PC-3 (cell line): ENCODE results near the gene LGI1. TPM values are rescaled to one million over a fixed set of nuclear protein-coding genes. Genes with fewer than 3 reads are reported as not detected.

ENCODE experiments used
- ATAC-seq: fragments of 200-7000 bp; cut with Tn5 transposase; 2 replicates; pipeline ENCODE4 v1.9.1; 2020; ENCODE audit warnings: mild to moderate bottlenecking, moderate library complexity
- BruUV-seq: library from RNA; stranded (reverse); fragments of 400-500 nt; replicated peaks from 2 replicates; lab custom pipeline; 2021; lab: Mats Ljungman, UMichigan
- CTCF ChIA-PET: fragments of 300-600 bp; sonication (Branson Sonifier 250); formaldehyde crosslinking; loops from one replicate; lab custom pipeline; 2022; ENCODE audit warnings: antibody characterized with exemption; lab: Charles Lee
- POLR2A ChIA-PET: fragments of 300-600 bp; sonication (Branson Sonifier 250); formaldehyde crosslinking; loops from one replicate; lab custom pipeline; 2022; ENCODE audit warnings: antibody characterized with exemption; ENCODE audit not compliant: unreplicated experiment; lab: Charles Lee
- DNase-seq: peaks from one replicate; pipeline ENCODE4 v3.0.0-alpha.2; 2015
- H2AFZ ChIP-seq: fragments of 300-600 bp; sonication (generic); 2 replicates; pipeline ENCODE4 v1.6.0; 2016; ENCODE audit warnings: antibody characterized with exemption, low read length
- H3F3A ChIP-seq: fragments of 300-600 bp; sonication (generic); one replicate; pipeline ENCODE4 v1.6.0; 2017; ENCODE audit warnings: antibody characterized with exemption, low read length, control low read depth, mild to moderate bottlenecking; ENCODE audit not compliant: unreplicated experiment
- H3K27ac ChIP-seq: fragments of 300-600 bp; sonication (generic); 2 replicates; pipeline ENCODE4 v1.5.1; 2016; ENCODE audit warnings: mild to moderate bottlenecking, low read length
- H3K27me3 ChIP-seq: fragments of 300-600 bp; sonication (generic); 2 replicates; pipeline ENCODE4 v1.6.1; 2016; ENCODE audit warnings: low read length, mixed read lengths
- H3K36me3 ChIP-seq: fragments of 300-600 bp; sonication (generic); 2 replicates; pipeline ENCODE4 v1.6.1; 2016; ENCODE audit warnings: low read depth, mixed run types, low read length, mixed read lengths
- H3K4me1 ChIP-seq: fragments of 300-600 bp; sonication (generic); 2 replicates; pipeline ENCODE4 v1.5.1; 2016; ENCODE audit warnings: low read length; ENCODE audit not compliant: insufficient read depth
- H3K4me2 ChIP-seq: fragments of 300-600 bp; sonication (generic); 2 replicates; pipeline ENCODE4 v1.6.0; 2016; ENCODE audit warnings: low read length
- H3K4me3 ChIP-seq: fragments of 300-600 bp; sonication (generic); 2 replicates; pipeline ENCODE4 v1.5.1; 2016; ENCODE audit warnings: mild to moderate bottlenecking, low read length, mixed read lengths
- H3K79me2 ChIP-seq: fragments of 300-600 bp; sonication (generic); 2 replicates; pipeline ENCODE4 v1.6.1; 2017; ENCODE audit warnings: low read length, mixed read lengths
- H3K9ac ChIP-seq: fragments of 300-600 bp; sonication (generic); 2 replicates; pipeline ENCODE4 v1.6.0; 2016; ENCODE audit warnings: mild to moderate bottlenecking, low read length
- H3K9me2 ChIP-seq: fragments of 300-600 bp; sonication (generic); replicated peaks from 2 replicates; pipeline ENCODE4 v1.6.1; 2016; ENCODE audit warnings: mixed run types, low read length, mixed read lengths
- H3K9me3 ChIP-seq: fragments of 300-600 bp; sonication (generic); 2 replicates; pipeline ENCODE4 v1.6.1; 2016; ENCODE audit warnings: low read length, mixed read lengths
- H4K20me1 ChIP-seq: fragments of 300-600 bp; sonication (generic); 2 replicates; pipeline ENCODE4 v1.6.1; 2016; ENCODE audit warnings: low read length, mixed read lengths
- CTCF ChIP-seq: fragments of 300-600 bp; sonication (generic); conservative IDR thresholded peaks from 2 replicates; pipeline ENCODE4 v1.5.1; 2017; ENCODE audit warnings: antibody characterized with exemption, low read depth, mild to moderate bottlenecking, low read length
- EZH2 ChIP-seq: fragments of 300-600 bp; sonication (generic); IDR thresholded peaks from one replicate; pipeline ENCODE4 v1.6.1; 2017; ENCODE audit warnings: antibody characterized with exemption, mild to moderate bottlenecking, low read length; ENCODE audit not compliant: unreplicated experiment
- EZH2phosphoT487 ChIP-seq: fragments of 300-600 bp; sonication (generic); IDR thresholded peaks from 2 replicates; pipeline ENCODE4 v1.6.1; 2018; ENCODE audit warnings: mild to moderate bottlenecking, antibody characterized with exemption, low read length, borderline replicate concordance
- intact Hi-C: fragments of 100-400 bp; cut with micrococcal nuclease; formaldehyde crosslinking; loops from 2 replicates; pipeline ENCODE4 v1.9.0; 2023
- total RNA-seq: library from RNA; depleted of rRNA; stranded (reverse); fragments of >200 nt; gene quantifications from 2 replicates; pipeline ENCODE4 v1.2.3, GENCODE V29; 2014

The LGI1 gene
- total RNA-seq, 1 experiment from 2014 or later, result not detected

- DNase-seq, result no peak
- Histone ChIP-seq H3K27me3 (0 out of 2 replicates have a peak, but pooled peaks cover 6% of the 10 kb centered on the region), H3K36me3 (no peaks in the 10 kb centered on the region), H3K4me1 (no peaks in the 10 kb centered on the region), H3K9me3 (no peaks in the 10 kb centered on the region), H3K27ac (no peak overlapping the region), H2AFZ (no peak overlapping the region), H3K9me2 (no peaks in the 10 kb centered on the region), H3K4me2 (no peak overlapping the region), H3F3A (no peaks in the 10 kb centered on the region), H3K9ac (no peak overlapping the region), H3K4me3 (no peak overlapping the region), H3K79me2 (no peaks in the 10 kb centered on the region), H4K20me1 (no peaks in the 10 kb centered on the region)
- BruUV-seq, result no TSS peak
- ATAC-seq, result no peak
- ChIA-PET CTCF (no interaction called here), POLR2A (no interaction called here)
- intact Hi-C loops, result no loop called here
- TF ChIP-seq CTCF (no peak), EZH2phosphoT487 (no peak), EZH2 (no peak)
These were observed 49.6 kb downstream of the LGI1 start for GRCh38 chr10:93807371-93807770.

GRCh38 chr10:93812659-93813338, 55.1 kb downstream of the LGI1 start:
- intact Hi-C loops, result loop anchor here (10.0 kb wide), 1 partner anchor 268 kb away; no protein-coding TSS in a partner anchor
- Histone ChIP-seq H4K20me1 (no peaks in the 10 kb centered on the region), H3K27ac (no peak overlapping the region), H3K79me2 (no peaks in the 10 kb centered on the region), H3K9me3 (no peaks in the 10 kb centered on the region), H3K9me2 (no peaks in the 10 kb centered on the region), H2AFZ (0 out of 2 replicates have a peak overlapping the region, but pooled peaks have one; percentile 51), H3K4me2 (no peak overlapping the region), H3K36me3 (no peaks in the 10 kb centered on the region), H3F3A (no peaks in the 10 kb centered on the region), H3K9ac (no peak overlapping the region), H3K4me1 (peaks cover 10% of the 10 kb centered on the region), H3K27me3 (no peaks in the 10 kb centered on the region), H3K4me3 (no peak overlapping the region)
- DNase-seq (no peak), ATAC-seq (no peak)
- ChIA-PET CTCF (no interaction called here), POLR2A (no interaction called here)
- TF ChIP-seq CTCF, result no peak
- no peak for TF ChIP-seq EZH2
- TF ChIP-seq EZH2phosphoT487, result no peak
- BruUV-seq, result no TSS peak
